AG04450 (cell line): ENCODE data around the gene ILDR2. TPM values are rescaled to one million over a fixed set of nuclear protein-coding genes. Genes with fewer than 3 reads are reported as not detected.

Source experiments
- CTCF ChIA-PET: fragments of 300-600, 350-600 bp; formaldehyde crosslinking; extraction: SDS; loops from one replicate; lab custom pipeline; 2022; ENCODE audit warnings: antibody characterized with exemption, inconsistent platforms; lab: Charles Lee
- POLR2A ChIA-PET: fragments of 350-600 bp; formaldehyde crosslinking; extraction: SDS; loops from one replicate; lab custom pipeline; 2021; ENCODE audit warnings: antibody characterized with exemption, inconsistent platforms; lab: Yijun Ruan, JAX
- DNase-seq: peaks from one replicate; pipeline ENCODE4 v3.0.0-alpha.2; 2011; ENCODE audit warnings: low read depth, low spot score
- H3K27ac ChIP-seq: one replicate; pipeline ENCODE4 v1.5.1; 2012; ENCODE audit warnings: low read depth, low read length, control low read depth
- H3K27me3 ChIP-seq: one replicate; pipeline ENCODE4 v1.6.0; 2012; ENCODE audit warnings: low read length; ENCODE audit not compliant: control insufficient read depth, insufficient read depth
- H3K4me3 ChIP-seq: 2 replicates; pipeline ENCODE4 v1.5.1; 2011; ENCODE audit warnings: mild to moderate bottlenecking, low read depth, low read length, control low read depth
- H3K9me3 ChIP-seq: 2 replicates; pipeline ENCODE4 v1.5.1; 2012; ENCODE audit warnings: low read length; ENCODE audit not compliant: control insufficient read depth, insufficient read depth
- CTCF ChIP-seq: IDR thresholded peaks from 2 replicates; pipeline ENCODE4 v1.5.1; 2011; ENCODE audit warnings: low read depth, low read length, control low read depth, inconsistent platforms
- polyA plus RNA-seq: library from polyadenylated mRNA; depleted of rRNA; stranded (reverse); fragments of >200 nt; gene quantifications from 2 replicates; pipeline ENCODE4 v1.2.3, GENCODE V29; 2011

Gene ILDR2
- polyA plus RNA-seq, 1 experiment, result 0.10 TPM

- Histone ChIP-seq H3K27me3 (no peaks in the 10 kb centered on the region), H3K27ac (peak within 1 kb of the TSS; percentile 78), H3K4me3 (peak within 1 kb of the TSS; percentile 80), H3K9me3 (no peaks in the 10 kb centered on the region; the same call in 1 of the 2 replicates)
- CTCF ChIA-PET, result interaction anchor here (0.6 to 1.7 kb wide), 8 partner anchors 8 to 344 kb away, joined by 3 to 4 read pairs (median 3); partner anchors contain the start of gene POU2F1
- TF ChIP-seq CTCF, result no peak
- POLR2A ChIA-PET, result interaction anchor here (0.6 to 1.3 kb wide), 4 partner anchors 11 to 37 kb away, joined by 3 to 6 read pairs (median 4); partner anchors contain the start of gene POGK
- peak; percentile 90 for DNase-seq
These were observed 99.4 kb downstream of the ILDR2 start, which contains the start of gene TADA1 for GRCh38 chr1:166875734-166876539. TSS of gene TADA1 (minus strand) at chr1:166876264. CDS start at chr1:166876233, 31 bp downstream.

GRCh38 chr1:166875302-166875733 is 100.0 kb downstream of the ILDR2 start:
- POLR2A ChIA-PET, result interaction anchor here (1.0 to 1.3 kb wide), 2 partner anchors 19 to 36 kb away, joined by 3 to 6 read pairs; partner anchors contain the start of gene POGK
- no peaks in the 10 kb centered on the region; the same call in 1 of the 2 replicates for H3K9me3 ChIP-seq
- H3K27me3 ChIP-seq, result no peaks in the 10 kb centered on the region
- TF ChIP-seq CTCF, result no peak
- peak overlapping the region; percentile 80 for H3K4me3 ChIP-seq
- CTCF ChIA-PET, result interaction anchor here (0.6 to 1.7 kb wide), 4 partner anchors 9 to 328 kb away, joined by 3 to 4 read pairs (median 4); no protein-coding TSS in a partner anchor
- no peak for DNase-seq
- H3K27ac ChIP-seq, result peak overlapping the region; percentile 78

- ChIA-PET CTCF (no interaction called here), POLR2A (no interaction called here)
- no peak overlapping the region for H3K27ac ChIP-seq
- H3K9me3 ChIP-seq, result no peaks in the 10 kb centered on the region; the same call in 1 of the 2 replicates
- no peaks in the 10 kb centered on the region for H3K27me3 ChIP-seq
- DNase-seq, result no peak
- no peak for TF ChIP-seq CTCF
- H3K4me3 ChIP-seq, result no peak overlapping the region
These were observed 100.9 kb downstream of the ILDR2 start for GRCh38 chr1:166874464-166874863.

- Histone ChIP-seq H3K27me3 (no peaks in the 10 kb centered on the region), H3K27ac (no peak overlapping the region), H3K9me3 (no peaks in the 10 kb centered on the region), H3K4me3 (no peak overlapping the region)
- no peak for DNase-seq
- ChIA-PET POLR2A (no interaction called here), CTCF (no interaction called here)
- TF ChIP-seq CTCF, result no peak
These were observed 104.8 kb downstream of the ILDR2 start for GRCh38 chr1:166870584-166870983.
